WTC11 (cell line): ENCODE measurements around the gene CCDC12. TPM values are rescaled to one million over a fixed set of nuclear protein-coding genes. Genes with fewer than 3 reads are reported as not detected.

Experiments
- ATAC-seq: fragments of 200-7000 bp; cut with Tn5 transposase; 2 replicates; pipeline ENCODE4 v1.10.0; 2021; ENCODE audit warnings: mild to moderate bottlenecking, moderate library complexity
- CTCF ChIA-PET: fragments of 300-600 bp; sonication (Branson Sonifier 250); formaldehyde crosslinking; loops from one replicate; lab custom pipeline; 2021; ENCODE audit warnings: antibody characterized with exemption; lab: Charles Lee
- POLR2A ChIA-PET: fragments of 350-600 bp; sonication (Branson Sonifier 250); formaldehyde crosslinking; loops from one replicate; lab custom pipeline; 2021; ENCODE audit warnings: antibody characterized with exemption; lab: Charles Lee
- DNase-seq: peaks from one replicate; pipeline ENCODE4 v3.0.0; 2021; ENCODE audit warnings: low spot score
- H3K27ac Mint-ChIP-seq: 2 replicates; pipeline ENCODE4 v1.8.0; 2021; ENCODE audit warnings: mixed read lengths
- H3K27me3 Mint-ChIP-seq: 2 replicates; pipeline ENCODE4 v1.8.0; 2021; ENCODE audit warnings: low read depth, mild to moderate bottlenecking, moderate library complexity, mixed read lengths
- H3K36me3 Mint-ChIP-seq: 2 replicates; pipeline ENCODE4 v1.8.0; 2021; ENCODE audit warnings: mixed read lengths
- H3K4me1 Mint-ChIP-seq: 2 replicates; pipeline ENCODE4 v1.8.0; 2022; ENCODE audit warnings: mixed read lengths
- H3K4me3 Mint-ChIP-seq: 2 replicates; pipeline ENCODE4 v1.8.0; 2021; ENCODE audit warnings: mild to moderate bottlenecking, moderate library complexity, mixed read lengths
- H3K9me3 Mint-ChIP-seq: 2 replicates; pipeline ENCODE4 v1.8.0; 2021; ENCODE audit warnings: mixed read lengths
- ATF1 ChIP-seq: sonication (generic); formaldehyde crosslinking; IDR thresholded peaks from 2 replicates; pipeline ENCODE4 v1.8.1; 2023; ENCODE audit warnings: mild to moderate bottlenecking, moderate library complexity, missing genetic modification reagents
- CREB1 ChIP-seq: sonication (generic); formaldehyde crosslinking; IDR thresholded peaks from 2 replicates; pipeline ENCODE4 v1.8.0; 2023; ENCODE audit warnings: mild to moderate bottlenecking, missing genetic modification reagents
- CREM ChIP-seq: sonication (generic); formaldehyde crosslinking; IDR thresholded peaks from 2 replicates; pipeline ENCODE4 v1.8.1; 2022; ENCODE audit warnings: mild to moderate bottlenecking, missing genetic modification reagents, moderate library complexity
- ETV6 ChIP-seq: sonication (generic); formaldehyde crosslinking; IDR thresholded peaks from 2 replicates; pipeline ENCODE4 v1.8.1; 2022; ENCODE audit warnings: mild to moderate bottlenecking, missing genetic modification reagents
- GABPB1 ChIP-seq: sonication (generic); formaldehyde crosslinking; IDR thresholded peaks from 2 replicates; pipeline ENCODE4 v1.8.1; 2023; ENCODE audit warnings: mild to moderate bottlenecking, missing genetic modification reagents
- HMGA2 ChIP-seq: fragments of 250-450 bp; sonication (Bioruptor Pico); IDR thresholded peaks from 2 replicates; pipeline ENCODE4 v1.4.0; 2021; ENCODE audit warnings: mild to moderate bottlenecking, moderate library complexity
- KAT7 ChIP-seq: sonication (generic); formaldehyde crosslinking; IDR thresholded peaks from 2 replicates; pipeline ENCODE4 v1.8.1; 2023; ENCODE audit warnings: missing genetic modification reagents, mild to moderate bottlenecking, borderline replicate concordance
- NR1H2 ChIP-seq: sonication (generic); formaldehyde crosslinking; IDR thresholded peaks from 2 replicates; pipeline ENCODE4 v1.9.0; 2021; ENCODE audit warnings: mild to moderate bottlenecking, moderate library complexity, missing genetic modification reagents
- NR2C2 ChIP-seq: sonication (generic); formaldehyde crosslinking; IDR thresholded peaks from 2 replicates; pipeline ENCODE4 v1.8.0; 2022; ENCODE audit warnings: mild to moderate bottlenecking, missing genetic modification reagents
- RORB ChIP-seq: fragments of 250-450 bp; sonication (Bioruptor Pico); IDR thresholded peaks from 2 replicates; pipeline ENCODE4 v1.9.0; 2021; ENCODE audit warnings: mild to moderate bottlenecking
- SMAD4 ChIP-seq: sonication (generic); formaldehyde crosslinking; IDR thresholded peaks from 2 replicates; pipeline ENCODE4 v1.8.0; 2022; ENCODE audit warnings: mild to moderate bottlenecking, missing genetic modification reagents
- SP1 ChIP-seq: sonication (generic); formaldehyde crosslinking; conservative IDR thresholded peaks from 2 replicates; pipeline ENCODE4 v1.8.1; 2022; ENCODE audit warnings: missing genetic modification reagents
- TEAD1 ChIP-seq: sonication (generic); formaldehyde crosslinking; IDR thresholded peaks from 2 replicates; pipeline ENCODE4 v1.8.0; 2022; ENCODE audit warnings: mild to moderate bottlenecking, missing genetic modification reagents
- TEAD4 ChIP-seq: sonication (generic); formaldehyde crosslinking; IDR thresholded peaks from 2 replicates; pipeline ENCODE4 v1.8.0; 2022; ENCODE audit warnings: mild to moderate bottlenecking, missing genetic modification reagents
- total RNA-seq: library from RNA; stranded (reverse); gene quantifications from 3 replicates; pipeline ENCODE4 v1.2.3, GENCODE V29; 2021
- TF ChIP-seq, protein P1 (sequence below): sonication (generic); formaldehyde crosslinking; IDR thresholded peaks from 2 replicates; pipeline ENCODE4 v1.8.1; 2022; ENCODE audit warnings: low read depth, mild to moderate bottlenecking, moderate library complexity, missing genetic modification reagents, borderline replicate concordance
- TF ChIP-seq, protein P2 (sequence below): sonication (generic); formaldehyde crosslinking; IDR thresholded peaks from 2 replicates; pipeline ENCODE4 v1.8.0; 2022; ENCODE audit warnings: mild to moderate bottlenecking, missing genetic modification reagents
- TF ChIP-seq, protein P3 (sequence below): sonication (generic); formaldehyde crosslinking; IDR thresholded peaks from 2 replicates; pipeline ENCODE4 v1.8.0; 2022; ENCODE audit warnings: mild to moderate bottlenecking, missing genetic modification reagents
- TF ChIP-seq, protein P4 (sequence below): sonication (generic); formaldehyde crosslinking; IDR thresholded peaks from 2 replicates; pipeline ENCODE4 v1.8.1; 2023; ENCODE audit warnings: mild to moderate bottlenecking, moderate library complexity, missing genetic modification reagents
- TF ChIP-seq, protein P5 (sequence below): sonication (generic); formaldehyde crosslinking; IDR thresholded peaks from 2 replicates; pipeline ENCODE4 v1.8.1; 2022; ENCODE audit warnings: mild to moderate bottlenecking, missing genetic modification reagents, moderate library complexity, borderline replicate concordance
- TF ChIP-seq, protein P6 (sequence below): fragments of 250-450 bp; sonication (Bioruptor Pico); conservative IDR thresholded peaks from 2 replicates; pipeline ENCODE4 v1.9.0; 2021; ENCODE audit warnings: mild to moderate bottlenecking
- TF ChIP-seq, protein P7 (sequence below): sonication (generic); formaldehyde crosslinking; IDR thresholded peaks from 2 replicates; pipeline ENCODE4 v1.8.1; 2022; ENCODE audit warnings: missing genetic modification reagents, borderline replicate concordance
- TF ChIP-seq, protein P8 (sequence below): sonication (generic); formaldehyde crosslinking; IDR thresholded peaks from 2 replicates; pipeline ENCODE4 v1.8.0; 2023; ENCODE audit warnings: missing genetic modification reagents

CCDC12 gene
- total RNA-seq, 1 experiment from 2014 or later = 59.1 TPM

DNA sequence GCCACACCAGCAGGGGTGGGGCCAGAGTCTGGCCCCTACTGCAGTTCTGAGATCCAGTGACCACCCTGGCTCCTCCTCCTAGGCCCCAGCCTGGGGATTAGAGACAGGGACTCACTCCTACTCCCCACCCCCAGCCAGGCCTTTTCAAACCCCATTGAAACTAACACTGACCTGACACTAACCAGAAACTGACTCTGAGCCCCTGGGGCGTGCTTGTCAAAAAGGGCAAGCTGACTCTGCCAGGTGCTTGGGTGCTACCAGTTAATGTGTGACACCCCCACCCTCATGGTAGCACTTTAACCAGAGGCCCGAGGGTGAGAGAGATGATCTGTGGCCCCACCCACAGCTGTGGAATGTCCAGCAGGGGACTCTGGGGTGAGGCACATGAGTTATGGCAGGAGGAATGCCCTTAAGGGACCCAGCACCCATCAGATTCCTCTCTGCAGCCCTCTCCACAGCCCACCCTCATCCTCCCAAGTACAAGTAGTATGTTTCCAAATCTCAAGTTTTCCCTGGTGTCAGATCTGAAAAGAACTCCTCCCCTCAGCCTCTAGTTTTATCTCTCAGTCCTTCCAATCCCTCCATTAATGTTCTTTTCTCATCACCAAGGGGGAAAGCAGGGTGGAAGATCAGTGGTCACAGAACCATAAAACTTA, 97.6 kb downstream of the CCDC12 start (continued):
- TF ChIP-seq CREM (CRISPR knock-in tag) = no peak
- TF ChIP-seq HMGA2 (CRISPR knock-in tag) = no peak
- TF ChIP-seq ETV6 (CRISPR knock-in tag) = no peak
- TF ChIP-seq, protein P1, sequence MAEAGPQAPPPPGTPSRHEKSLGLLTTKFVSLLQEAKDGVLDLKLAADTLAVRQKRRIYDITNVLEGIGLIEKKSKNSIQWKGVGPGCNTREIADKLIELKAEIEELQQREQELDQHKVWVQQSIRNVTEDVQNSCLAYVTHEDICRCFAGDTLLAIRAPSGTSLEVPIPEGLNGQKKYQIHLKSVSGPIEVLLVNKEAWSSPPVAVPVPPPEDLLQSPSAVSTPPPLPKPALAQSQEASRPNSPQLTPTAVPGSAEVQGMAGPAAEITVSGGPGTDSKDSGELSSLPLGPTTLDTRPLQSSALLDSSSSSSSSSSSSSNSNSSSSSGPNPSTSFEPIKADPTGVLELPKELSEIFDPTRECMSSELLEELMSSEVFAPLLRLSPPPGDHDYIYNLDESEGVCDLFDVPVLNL (CRISPR knock-in tag) = no peak
- TF ChIP-seq SMAD4 (CRISPR knock-in tag) = no peak
- TF ChIP-seq, protein P2, sequence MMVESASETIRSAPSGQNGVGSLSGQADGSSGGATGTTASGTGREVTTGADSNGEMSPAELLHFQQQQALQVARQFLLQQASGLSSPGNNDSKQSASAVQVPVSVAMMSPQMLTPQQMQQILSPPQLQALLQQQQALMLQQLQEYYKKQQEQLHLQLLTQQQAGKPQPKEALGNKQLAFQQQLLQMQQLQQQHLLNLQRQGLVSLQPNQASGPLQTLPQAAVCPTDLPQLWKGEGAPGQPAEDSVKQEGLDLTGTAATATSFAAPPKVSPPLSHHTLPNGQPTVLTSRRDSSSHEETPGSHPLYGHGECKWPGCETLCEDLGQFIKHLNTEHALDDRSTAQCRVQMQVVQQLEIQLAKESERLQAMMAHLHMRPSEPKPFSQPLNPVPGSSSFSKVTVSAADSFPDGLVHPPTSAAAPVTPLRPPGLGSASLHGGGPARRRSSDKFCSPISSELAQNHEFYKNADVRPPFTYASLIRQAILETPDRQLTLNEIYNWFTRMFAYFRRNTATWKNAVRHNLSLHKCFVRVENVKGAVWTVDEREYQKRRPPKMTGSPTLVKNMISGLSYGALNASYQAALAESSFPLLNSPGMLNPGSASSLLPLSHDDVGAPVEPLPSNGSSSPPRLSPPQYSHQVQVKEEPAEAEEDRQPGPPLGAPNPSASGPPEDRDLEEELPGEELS (CRISPR knock-in tag) = no peak
- TF ChIP-seq RORB = no peak

DNA sequence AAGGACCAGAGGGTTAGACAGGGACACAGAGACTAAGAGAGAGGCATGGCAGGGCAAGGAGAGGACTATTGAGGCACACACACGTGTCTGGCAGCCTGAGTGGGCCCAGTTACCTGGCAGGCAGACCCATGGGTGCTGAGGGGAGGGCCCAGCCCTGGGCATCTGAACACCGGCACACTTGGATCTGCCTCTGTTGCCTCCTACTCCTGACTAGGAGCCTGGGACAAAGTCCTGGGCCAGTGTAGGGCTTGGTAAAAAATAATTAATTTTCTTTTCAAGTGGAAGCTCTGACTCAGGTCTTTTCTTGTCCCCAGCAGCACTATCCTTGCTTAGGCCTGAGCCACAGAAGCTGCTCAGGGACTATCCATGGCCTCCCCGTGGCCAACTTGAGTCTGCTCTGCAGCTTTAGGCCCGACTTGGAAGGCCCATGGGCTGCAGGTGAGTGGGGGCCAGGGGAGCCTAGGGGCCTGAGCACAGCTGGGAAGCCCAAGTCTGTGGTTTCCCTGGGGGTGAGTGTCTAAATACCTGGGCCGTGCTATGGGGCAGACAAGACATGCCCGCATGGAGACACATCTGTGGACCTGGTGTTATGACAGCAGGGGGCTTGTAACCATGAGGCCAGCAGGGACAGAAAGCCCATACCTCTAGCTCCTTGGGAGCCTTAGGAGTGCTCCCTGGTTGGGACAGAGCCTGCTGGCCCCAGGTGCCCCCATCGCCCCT, 99.0 kb downstream of the CCDC12 start, which contains the start of gene PTH1R:
PTH1R (plus strand) TSS at position 316 of the 720 bp plus-strand sequence. CDS start 5,839 bp downstream, outside the sequence.
- H3K9me3 Mint-ChIP-seq = no peaks in the 10 kb centered on the region
- ATAC-seq (no peak), DNase-seq (no peak)
- H3K4me1 Mint-ChIP-seq = peaks cover 8% of the 10 kb centered on the region; the same call in 1 of the 2 replicates
- ChIA-PET POLR2A (no interaction called here), CTCF (interaction anchor here (1.1 to 1.7 kb wide), 5 partner anchors 10 to 32 kb away, joined by 3 to 6 read pairs (median 4); no protein-coding TSS in a partner anchor)
- no peak within 1 kb of the TSS for H3K27ac Mint-ChIP-seq
- H3K27me3 Mint-ChIP-seq = peaks cover 80% of the 10 kb centered on the region
- no peak within 1 kb of the TSS for H3K4me3 Mint-ChIP-seq
- H3K36me3 Mint-ChIP-seq = no peaks in the 10 kb centered on the region
- TF ChIP-seq TEAD1 (CRISPR knock-in tag) = no peak
- TF ChIP-seq, protein P3, sequence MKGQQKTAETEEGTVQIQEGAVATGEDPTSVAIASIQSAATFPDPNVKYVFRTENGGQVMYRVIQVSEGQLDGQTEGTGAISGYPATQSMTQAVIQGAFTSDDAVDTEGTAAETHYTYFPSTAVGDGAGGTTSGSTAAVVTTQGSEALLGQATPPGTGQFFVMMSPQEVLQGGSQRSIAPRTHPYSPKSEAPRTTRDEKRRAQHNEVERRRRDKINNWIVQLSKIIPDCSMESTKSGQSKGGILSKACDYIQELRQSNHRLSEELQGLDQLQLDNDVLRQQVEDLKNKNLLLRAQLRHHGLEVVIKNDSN (CRISPR knock-in tag) = no peak
- TF ChIP-seq, protein P4, sequence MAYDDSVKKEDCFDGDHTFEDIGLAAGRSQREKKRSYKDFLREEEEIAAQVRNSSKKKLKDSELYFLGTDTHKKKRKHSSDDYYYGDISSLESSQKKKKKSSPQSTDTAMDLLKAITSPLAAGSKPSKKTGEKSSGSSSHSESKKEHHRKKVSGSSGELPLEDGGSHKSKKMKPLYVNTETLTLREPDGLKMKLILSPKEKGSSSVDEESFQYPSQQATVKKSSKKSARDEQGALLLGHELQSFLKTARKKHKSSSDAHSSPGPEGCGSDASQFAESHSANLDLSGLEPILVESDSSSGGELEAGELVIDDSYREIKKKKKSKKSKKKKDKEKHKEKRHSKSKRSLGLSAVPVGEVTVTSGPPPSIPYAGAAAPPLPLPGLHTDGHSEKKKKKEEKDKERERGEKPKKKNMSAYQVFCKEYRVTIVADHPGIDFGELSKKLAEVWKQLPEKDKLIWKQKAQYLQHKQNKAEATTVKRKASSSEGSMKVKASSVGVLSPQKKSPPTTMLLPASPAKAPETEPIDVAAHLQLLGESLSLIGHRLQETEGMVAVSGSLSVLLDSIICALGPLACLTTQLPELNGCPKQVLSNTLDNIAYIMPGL (CRISPR knock-in tag) = no peak
- no peak for TF ChIP-seq NR2C2 (CRISPR knock-in tag)
- TF ChIP-seq GABPB1 = no peak
- TF ChIP-seq SP1 (CRISPR knock-in tag) = no peak
- TF ChIP-seq, protein P1 (CRISPR knock-in tag) = no peak
- TF ChIP-seq, protein P5, sequence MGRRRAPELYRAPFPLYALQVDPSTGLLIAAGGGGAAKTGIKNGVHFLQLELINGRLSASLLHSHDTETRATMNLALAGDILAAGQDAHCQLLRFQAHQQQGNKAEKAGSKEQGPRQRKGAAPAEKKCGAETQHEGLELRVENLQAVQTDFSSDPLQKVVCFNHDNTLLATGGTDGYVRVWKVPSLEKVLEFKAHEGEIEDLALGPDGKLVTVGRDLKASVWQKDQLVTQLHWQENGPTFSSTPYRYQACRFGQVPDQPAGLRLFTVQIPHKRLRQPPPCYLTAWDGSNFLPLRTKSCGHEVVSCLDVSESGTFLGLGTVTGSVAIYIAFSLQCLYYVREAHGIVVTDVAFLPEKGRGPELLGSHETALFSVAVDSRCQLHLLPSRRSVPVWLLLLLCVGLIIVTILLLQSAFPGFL (CRISPR knock-in tag) = no peak
- TF ChIP-seq ATF1 (CRISPR knock-in tag) = no peak
- TF ChIP-seq RORB = no peak
- no peak for TF ChIP-seq CREB1 (CRISPR knock-in tag)
- TF ChIP-seq TEAD4 (CRISPR knock-in tag) = no peak
- TF ChIP-seq KAT7 (CRISPR knock-in tag) = no peak
- TF ChIP-seq, protein P6, sequence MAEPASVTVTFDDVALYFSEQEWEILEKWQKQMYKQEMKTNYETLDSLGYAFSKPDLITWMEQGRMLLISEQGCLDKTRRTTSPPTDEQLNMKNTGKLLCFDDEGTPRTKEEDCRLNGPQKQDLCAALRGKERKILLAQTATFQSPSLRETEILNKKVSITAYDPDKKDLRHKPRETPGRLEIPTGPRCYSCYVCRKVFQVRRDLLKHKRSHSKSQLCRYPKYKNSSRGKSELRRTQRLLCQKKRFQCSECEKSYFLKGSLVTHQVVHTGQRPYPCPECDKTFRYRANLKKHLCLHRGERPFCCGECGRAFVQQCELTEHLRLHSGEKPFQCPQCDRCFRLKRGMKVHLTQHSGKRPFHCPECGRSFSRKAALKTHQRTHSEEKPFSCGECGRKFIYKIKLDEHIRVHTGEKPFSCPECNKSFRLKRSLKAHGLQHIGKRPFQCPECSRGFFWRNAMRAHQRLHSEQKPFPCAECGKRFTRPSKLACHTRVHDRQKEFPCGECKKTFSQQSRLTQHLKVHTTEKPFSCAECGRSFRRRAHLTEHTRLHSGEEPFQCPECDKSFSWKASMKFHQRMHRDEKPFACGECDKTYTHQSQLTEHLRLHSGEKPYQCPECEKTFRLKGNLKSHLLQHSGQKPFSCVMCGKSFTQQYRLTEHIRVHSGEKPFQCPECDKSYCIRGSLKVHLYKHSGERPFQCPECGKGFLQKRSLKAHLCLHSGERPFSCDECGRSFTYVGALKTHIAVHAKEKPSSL (CRISPR knock-in tag) = no peak
- TF ChIP-seq, protein P7, sequence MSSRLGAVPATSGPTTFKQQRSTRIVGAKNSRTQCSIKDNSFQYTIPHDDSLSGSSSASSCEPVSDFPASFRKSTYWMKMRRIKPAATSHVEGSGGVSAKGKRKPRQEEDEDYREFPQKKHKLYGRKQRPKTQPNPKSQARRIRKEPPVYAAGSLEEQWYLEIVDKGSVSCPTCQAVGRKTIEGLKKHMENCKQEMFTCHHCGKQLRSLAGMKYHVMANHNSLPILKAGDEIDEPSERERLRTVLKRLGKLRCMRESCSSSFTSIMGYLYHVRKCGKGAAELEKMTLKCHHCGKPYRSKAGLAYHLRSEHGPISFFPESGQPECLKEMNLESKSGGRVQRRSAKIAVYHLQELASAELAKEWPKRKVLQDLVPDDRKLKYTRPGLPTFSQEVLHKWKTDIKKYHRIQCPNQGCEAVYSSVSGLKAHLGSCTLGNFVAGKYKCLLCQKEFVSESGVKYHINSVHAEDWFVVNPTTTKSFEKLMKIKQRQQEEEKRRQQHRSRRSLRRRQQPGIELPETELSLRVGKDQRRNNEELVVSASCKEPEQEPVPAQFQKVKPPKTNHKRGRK = no peak
- no peak for TF ChIP-seq NR1H2 (CRISPR knock-in tag)
- TF ChIP-seq, protein P8, sequence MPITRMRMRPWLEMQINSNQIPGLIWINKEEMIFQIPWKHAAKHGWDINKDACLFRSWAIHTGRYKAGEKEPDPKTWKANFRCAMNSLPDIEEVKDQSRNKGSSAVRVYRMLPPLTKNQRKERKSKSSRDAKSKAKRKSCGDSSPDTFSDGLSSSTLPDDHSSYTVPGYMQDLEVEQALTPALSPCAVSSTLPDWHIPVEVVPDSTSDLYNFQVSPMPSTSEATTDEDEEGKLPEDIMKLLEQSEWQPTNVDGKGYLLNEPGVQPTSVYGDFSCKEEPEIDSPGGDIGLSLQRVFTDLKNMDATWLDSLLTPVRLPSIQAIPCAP (CRISPR knock-in tag) = no peak
